K562 (cell line): Measurements from ENCODE around the gene HTR4. TPM values are rescaled to one million over a fixed set of nuclear protein-coding genes. Genes with fewer than 3 reads are reported as not detected.

Experiments
- ATAC-seq: fragments of 200-7000 bp; cut with Tn5 transposase; 3 replicates; pipeline ENCODE4 v1.9.1; 2020; ENCODE audit warnings: moderate library complexity
- BruUV-seq: library from RNA; stranded (reverse); fragments of 400-500 nt; replicated peaks from 2 replicates; lab custom pipeline; 2021; lab: Mats Ljungman, UMichigan
- CTCF ChIA-PET: fragments of 300-600 bp; formaldehyde crosslinking; extraction: SDS; loops from one replicate; lab custom pipeline; 2021; ENCODE audit warnings: low intra/inter-chr PET ratio; lab: Yijun Ruan, JAX
- POLR2A ChIA-PET: fragments of 300-600, 350-650 bp; sonication (Branson Sonifier 250); formaldehyde crosslinking; extraction: SDS; loops from one replicate; lab custom pipeline; 2021; ENCODE audit warnings: antibody characterized with exemption, inconsistent platforms; lab: Yijun Ruan, JAX
- DNase-seq, 4 experiments: peaks; one replicate each; pipeline versions ENCODE4 v3.0.0 to v3.0.0-alpha.2; 2011 to 2018; ENCODE audit warnings: low spot score in 3 of 4, mixed read lengths in 3 of 4; ENCODE audit errors: extremely low read depth in 1 of 4
- FAIRE-seq: peaks from 2 replicates; lab custom pipeline; 2011; peaks lifted over from hg19 to GRCh38; lab: Jason Lieb, UNC
- H2AFZ ChIP-seq: 2 replicates; pipeline ENCODE4 v1.6.0; 2011; ENCODE audit warnings: low read depth, low read length, control low read depth, inconsistent platforms
- H3K27ac ChIP-seq: fragments of 200-600 bp; 3 replicates; pipeline ENCODE4 v1.8.0; 2011; ENCODE audit warnings: low read depth, mild to moderate bottlenecking, control low read depth, inconsistent platforms, low read length, moderate library complexity, mixed read lengths; ENCODE audit errors: extremely low read depth
- H3K27me3 ChIP-seq, 2 experiments: fragments of 300-600 bp in 1 of 2; 2 replicates in 1 of 2; 3 replicates in 1 of 2; pipeline versions ENCODE4 v1.6.0 to v1.8.0; 2011; ENCODE audit warnings: inconsistent platforms in 2 of 2, low read length in 2 of 2, mild to moderate bottlenecking in 1 of 2, mixed read lengths in 1 of 2, moderate library complexity in 1 of 2; ENCODE audit not compliant: control insufficient read depth in 2 of 2, insufficient read depth in 2 of 2
- H3K36me3 ChIP-seq: fragments of 300-600 bp; 3 replicates; pipeline ENCODE4 v1.8.0; 2011; ENCODE audit warnings: mild to moderate bottlenecking, low read length, inconsistent platforms; ENCODE audit not compliant: control insufficient read depth, insufficient read depth
- H3K4me1 ChIP-seq, 2 experiments: fragments of 200-600 bp in 1 of 2; replicated peaks in 1 of 2; 2 replicates in 1 of 2; 3 replicates in 1 of 2; pipeline versions ENCODE4 v1.5.1 to v1.8.0; 2011; ENCODE audit warnings: inconsistent platforms in 2 of 2, low read length in 2 of 2, mild to moderate bottlenecking in 1 of 2, mixed read lengths in 1 of 2, moderate library complexity in 1 of 2; ENCODE audit not compliant: control insufficient read depth in 2 of 2, insufficient read depth in 2 of 2
- H3K4me2 ChIP-seq: 2 replicates; pipeline ENCODE4 v1.6.1; 2011; ENCODE audit warnings: low read length, control low read depth, inconsistent platforms, mixed read lengths; ENCODE audit not compliant: insufficient read depth
- H3K4me3 ChIP-seq: fragments of 200-600 bp; sonication (generic), shearing (Covaris generic); 2 replicates; pipeline ENCODE4 v1.5.1; 2016; ENCODE audit warnings: control low read depth, inconsistent platforms
- H3K79me2 ChIP-seq: fragments of 200-600 bp; 3 replicates; pipeline ENCODE4 v1.8.0; 2011; ENCODE audit warnings: low read length, inconsistent platforms; ENCODE audit not compliant: control insufficient read depth, insufficient read depth
- H3K9ac ChIP-seq, 2 experiments: 2 replicates each; pipeline versions ENCODE4 v1.6.0 to v1.6.1; 2011; ENCODE audit warnings: low read depth in 2 of 2, low read length in 2 of 2, control low read depth in 1 of 2, inconsistent platforms in 1 of 2, mild to moderate bottlenecking in 1 of 2, mixed read lengths in 1 of 2; ENCODE audit not compliant: insufficient read depth in 1 of 2
- H3K9me1 ChIP-seq: one replicate; pipeline ENCODE4 v1.6.0; 2011; ENCODE audit warnings: inconsistent platforms, mild to moderate bottlenecking, low read length, moderate library complexity; ENCODE audit not compliant: control insufficient read depth, insufficient read depth
- H3K9me3 ChIP-seq: replicated peaks from 2 replicates; pipeline ENCODE4 v1.5.1; 2011; ENCODE audit warnings: low read depth, low read length, inconsistent platforms; ENCODE audit not compliant: control insufficient read depth, insufficient read depth
- H4K20me1 ChIP-seq: replicated peaks from 2 replicates; pipeline ENCODE4 v1.6.1; 2011; ENCODE audit warnings: low read length, inconsistent platforms, mixed read lengths; ENCODE audit not compliant: control insufficient read depth, insufficient read depth
- BRF1 ChIP-seq: IDR thresholded peaks from 3 replicates; pipeline ENCODE4 v1.6.1; 2011; ENCODE audit warnings: borderline replicate concordance, mild to moderate bottlenecking; ENCODE audit not compliant: insufficient read length; ENCODE audit errors: extremely low read depth
- CBFA2T2 ChIP-seq: fragments of 450-650 bp; conservative IDR thresholded peaks from 2 replicates; pipeline ENCODE4 v1.6.1; 2017; ENCODE audit warnings: mild to moderate bottlenecking
- CBFB ChIP-seq: sonication (generic); formaldehyde crosslinking; IDR thresholded peaks from 2 replicates; pipeline ENCODE4 v1.4.0; 2020; ENCODE audit warnings: mild to moderate bottlenecking, missing genetic modification reagents
- CBX5 ChIP-seq: IDR thresholded peaks from 2 replicates; pipeline ENCODE4 v1.6.1; 2014; ENCODE audit warnings: low read depth, borderline replicate concordance
- DLX4 ChIP-seq: fragments of 250-450 bp; sonication (Bioruptor Pico); IDR thresholded peaks from 2 replicates; pipeline ENCODE4 v1.6.1; 2021; ENCODE audit warnings: mild to moderate bottlenecking
- FOXM1 ChIP-seq, 2 experiments: fragments of 450-650 bp in 1 of 2; sonication (generic) in 1 of 2; formaldehyde crosslinking in 1 of 2; IDR thresholded peaks; 2 replicates each; pipeline versions ENCODE4 v1.6.1 to v1.9.0; 2017 to 2022; ENCODE audit warnings: low read depth in 2 of 2, mild to moderate bottlenecking in 2 of 2, missing genetic modification reagents in 1 of 2, moderate library complexity in 1 of 2
- HEY1 ChIP-seq: fragments of 250-450 bp; sonication (Bioruptor Pico); IDR thresholded peaks from 2 replicates; pipeline ENCODE4 v1.5.0; 2020; ENCODE audit warnings: mild to moderate bottlenecking, moderate library complexity, borderline replicate concordance
- RBM17 ChIP-seq: fragments of 200-400 bp; formaldehyde crosslinking; IDR thresholded peaks from 2 replicates; pipeline ENCODE4 v1.6.1; 2017; ENCODE audit warnings: low read depth, mild to moderate bottlenecking, low read length, borderline replicate concordance
- RUNX1 ChIP-seq: sonication (generic); IDR thresholded peaks from 2 replicates; pipeline ENCODE4 v1.6.1; 2016; ENCODE audit warnings: antibody characterized with exemption, low read depth
- SMAD2 ChIP-seq: fragments of 150-350 bp; IDR thresholded peaks from 2 replicates; pipeline ENCODE4 v1.6.1; 2014; ENCODE audit warnings: low read depth, mild to moderate bottlenecking, low read length
- STAG1 ChIP-seq: sonication (generic); formaldehyde crosslinking; IDR thresholded peaks from 2 replicates; pipeline ENCODE4 v1.5.0; 2020; ENCODE audit warnings: missing genetic modification reagents, borderline replicate concordance
- SUPT5H ChIP-seq: fragments of 450-650 bp; IDR thresholded peaks from 2 replicates; pipeline ENCODE4 v1.6.1; 2016
- ZBTB1 ChIP-seq: sonication (generic); formaldehyde crosslinking; IDR thresholded peaks from 2 replicates; pipeline ENCODE4 v1.8.1; 2023; ENCODE audit warnings: missing genetic modification reagents, low read depth, mild to moderate bottlenecking, borderline replicate concordance
- ZNF143 ChIP-seq: sonication (generic); formaldehyde crosslinking; IDR thresholded peaks from 2 replicates; pipeline ENCODE4 v1.9.0; 2022; ENCODE audit warnings: mild to moderate bottlenecking, missing genetic modification reagents
- ZNF174 ChIP-seq: fragments of 250-450 bp; sonication (Bioruptor Pico); IDR thresholded peaks from 2 replicates; pipeline ENCODE4 v1.4.0; 2020; ENCODE audit warnings: mild to moderate bottlenecking
- ZNF316 ChIP-seq: fragments of 450-650 bp; IDR thresholded peaks from 2 replicates; pipeline ENCODE4 v1.6.1; 2016
- ZNF668 ChIP-seq: fragments of 250-450 bp; sonication (Bioruptor Pico); IDR thresholded peaks from 2 replicates; pipeline ENCODE4 v1.8.0; 2022; ENCODE audit warnings: mild to moderate bottlenecking, inconsistent platforms
- WGBS: fragments of 100-300 bp; shearing (Covaris generic); methylation state at CpG from one replicate; pipeline ENCODE4 v1.1.6; 2016; ENCODE audit warnings: low coverage, mixed read lengths; ENCODE audit not compliant: insufficient coverage; ENCODE audit errors: missing lambda C conversion rate; 5-methylcytosine and 5-hydroxymethylcytosine counted together
- in situ Hi-C: fragments of 300-500 bp; cut with MboI; formaldehyde crosslinking; loops from 4 replicates; pipeline ENCODE4 v1.15.0; 2018; ENCODE audit warnings: inconsistent platforms, mixed read lengths
- intact Hi-C: fragments of 100-400 bp; cut with micrococcal nuclease; formaldehyde crosslinking; loops from 2 replicates; pipeline ENCODE4 v1.14.2; 2022
- polyA plus RNA-seq, 8 experiments: library from polyadenylated mRNA; depleted of rRNA in 4 of 8; stranded (reverse) in 5 of 8; unstranded in 3 of 8; fragments of >200 nt; fragmentation: Nextera tagmentation in 2 of 8; fragmentation: Illumina TruSeq in 1 of 8; extraction: Ambion mirVana in 2 of 8; extraction: Trizol in 1 of 8; gene quantifications; 2 replicates each; pipeline versions ENCODE4 v1.2.1 to v1.2.3, GENCODE V29; 2011 to 2014; ENCODE audit warnings: inconsistent platforms in 1 of 8, missing spikeins in 1 of 8
- total RNA-seq, 7 experiments: library from RNA; depleted of rRNA in 6 of 7; stranded (reverse); fragments of >200 nt in 6 of 7; fragmentation: Illumina TruSeq in 2 of 7; extraction: Trizol in 2 of 7; gene quantifications; 2 replicates each; pipeline versions ENCODE4 v1.2.1 to v1.2.3, GENCODE V29; 2011 to 2021; ENCODE audit warnings: low replicate concordance in 1 of 7

Gene HTR4
- total and polyA plus RNA-seq, 9 of the 15 experiments (the other 6 are each of a cell fraction or from before 2014, with no cell fraction given): 0.13 TPM; not detected in 8

GRCh38 chr5:148663509-148663908, 9.2 kb upstream of the HTR4 start:
- POLR2A ChIA-PET: no interaction called here
- H3K27me3 ChIP-seq: no peaks in the 10 kb centered on the region
- intact Hi-C loops (no loop called here), in situ Hi-C loops (no loop called here)
- FAIRE-seq (no peak), ATAC-seq (no peak), DNase-seq (no peak)
- no peak overlapping the region for H2AFZ ChIP-seq
- H3K27ac ChIP-seq: no peak overlapping the region
- H3K4me2 ChIP-seq: no peak overlapping the region
- H3K4me3 ChIP-seq: no peak overlapping the region
- H3K79me2 ChIP-seq: no peaks in the 10 kb centered on the region
- no peaks in the 10 kb centered on the region for H4K20me1 ChIP-seq
- 11% methylated on average over 2 of the region's 2 CpGs for WGBS
- no peaks in the 10 kb centered on the region for H3K9me1 ChIP-seq
- H3K4me1 ChIP-seq: peaks cover 3 to 21% of the 10 kb centered on the region in 2 experiments; a peak in 3 of 5 replicates
- TF ChIP-seq CBFA2T2: no peak
- TF ChIP-seq RUNX1: no peak
- no peak for TF ChIP-seq ZNF316
- H3K9ac ChIP-seq: no peak overlapping the region
- no peaks in the 10 kb centered on the region for H3K36me3 ChIP-seq
- BruUV-seq: no TSS peak
- H3K9me3 ChIP-seq: no peaks in the 10 kb centered on the region
- CTCF ChIA-PET: no interaction called here

GRCh38 chr5:148660346-148660660, 6.0 kb upstream of the HTR4 start:
- H3K36me3 ChIP-seq: no peaks in the 10 kb centered on the region
- H4K20me1 ChIP-seq: no peaks in the 10 kb centered on the region
- intact Hi-C loops: no loop called here
- no peak overlapping the region for H3K9ac ChIP-seq
- WGBS: 1% methylated on average over 5 of the region's 5 CpGs
- CTCF ChIA-PET: no interaction called here
- no peak for FAIRE-seq
- H2AFZ ChIP-seq: peak overlapping the region; percentile 24; the same call in 1 of the 2 replicates
- DNase-seq: peak in 3 of 4 experiments; percentile 17 to 25 (median 22)
- H3K79me2 ChIP-seq: no peaks in the 10 kb centered on the region
- in situ Hi-C loops: no loop called here
- ATAC-seq: peak; percentile 40
- POLR2A ChIA-PET: no interaction called here
- H3K27me3 ChIP-seq: no peaks in the 10 kb centered on the region
- no peaks in the 10 kb centered on the region for H3K9me3 ChIP-seq
- no TSS peak for BruUV-seq
- no peaks in the 10 kb centered on the region for H3K9me1 ChIP-seq
- H3K4me3 ChIP-seq: no peak overlapping the region
- H3K4me1 ChIP-seq: peaks cover 6 to 21% of the 10 kb centered on the region in 2 experiments; a peak in 3 of 5 replicates
- no peak overlapping the region; the same call in 1 of the 3 replicates for H3K27ac ChIP-seq
- H3K4me2 ChIP-seq: peak overlapping the region; percentile 52
- TF ChIP-seq SUPT5H: no peak
- TF ChIP-seq RBM17: no peak
- no peak for TF ChIP-seq SMAD2
- TF ChIP-seq ZNF668 (CRISPR knock-in tag): no peak
- no peak for TF ChIP-seq FOXM1 (IDR thresholded peaks at IDR 0.05; ENCODE audit: low read depth)
- TF ChIP-seq FOXM1 (CRISPR knock-in tag; IDR thresholded peaks at IDR 0.05; ENCODE audit: low read depth): no peak
- TF ChIP-seq ZNF143 (CRISPR knock-in tag): no peak
- no peak for TF ChIP-seq STAG1
- no peak for TF ChIP-seq CBFB (CRISPR knock-in tag)
- no peak for TF ChIP-seq ZNF174 (CRISPR knock-in tag)
- TF ChIP-seq BRF1: no peak
- no peak for TF ChIP-seq CBX5
- TF ChIP-seq ZBTB1 (CRISPR knock-in tag): no peak
- no peak for TF ChIP-seq HEY1 (CRISPR knock-in tag)
- no peak for TF ChIP-seq DLX4 (CRISPR knock-in tag)
